ENCODE measurements around the gene RABEP2. TPM values are rescaled to one million over a fixed set of nuclear protein-coding genes. Genes with fewer than 3 reads are reported as not detected.
"Not testable (repeated sequence)": the region's sequence is repeated elsewhere in the genome, so short reads cannot be mapped to it uniquely, and the experiment has no call there.

RABEP2 gene
- total and polyA plus RNA-seq, 4 donors: 11.5 to 30.0 (median 18.5) TPM

DNA sequence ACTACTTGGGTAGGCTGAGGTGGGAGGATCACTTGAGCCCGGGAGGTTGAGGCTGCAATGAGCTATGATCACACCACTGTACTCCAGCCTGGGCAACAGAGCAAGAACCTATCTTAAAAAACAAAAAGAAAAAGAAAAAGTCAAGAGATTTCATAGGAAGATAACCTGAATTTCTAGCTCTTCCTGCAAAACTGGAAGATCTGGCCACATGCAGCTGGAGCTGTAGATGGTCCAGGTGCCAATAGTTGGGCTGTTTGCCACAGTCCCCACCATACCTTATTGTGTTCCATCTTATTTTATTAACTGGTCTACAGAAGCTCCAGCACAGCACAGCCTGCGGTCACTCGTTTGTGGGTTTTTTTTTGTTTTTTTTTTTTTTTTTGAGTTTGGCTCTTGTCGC, 31.7 kb downstream of the RABEP2 start:
- DNase-seq (no peak), ATAC-seq (ENCODE audit: low FRiP score) (no peak)
- H3K4me3 ChIP-seq (ENCODE audit: low read length in 2 of 2): no peak overlapping the region

GRCh38 chr16:28891964-28892890, 32.8 kb downstream of the RABEP2 start:
- intact Hi-C loops (cut with DNase I): no loop called here
- no peak overlapping the region for H3K4me3 ChIP-seq (ENCODE audit: low read length in 2 of 2)
- no peak for ATAC-seq (ENCODE audit: low FRiP score)

More for the DNA sequence above, 31.7 kb downstream of the RABEP2 start:
- Histone ChIP-seq H3K27me3 (ENCODE audit: control insufficient read depth in 1 of 2, insufficient read depth in 2 of 2, low read length in 1 of 2) (no peaks in the 10 kb centered on the region), H3K4me1 (ENCODE audit: control insufficient read depth in 1 of 2, insufficient read depth in 2 of 2, low read length in 2 of 2) (no peaks in the 10 kb centered on the region), H3K36me3 (ENCODE audit: control insufficient read depth in 1 of 2, insufficient read depth in 2 of 2, low read length in 1 of 2) (no peaks in the 10 kb centered on the region), H3K9me3 (ENCODE audit: control insufficient read depth, low read length) (no peaks in the 10 kb centered on the region), H3K27ac (ENCODE audit: low read depth in 1 of 2, low read length in 2 of 2) (no peak overlapping the region)
- WGBS, 2 donors: 84 to 90% methylated on average over 4 of the region's 4 CpGs
- intact Hi-C loops (cut with DNase I): no loop called here

GRCh38 chr16:28890355-28890754, 34.7 kb downstream of the RABEP2 start:
- H3K27ac ChIP-seq (ENCODE audit: low read depth in 1 of 2, low read length in 2 of 2): not testable (repeated sequence)
- 95 to 97% methylated on average over 5 of the region's 5 CpGs for WGBS, 2 donors

More at GRCh38 chr16:28891964-28892890, 32.8 kb downstream of the RABEP2 start:
- Histone ChIP-seq H3K27ac (ENCODE audit: low read depth in 1 of 2, low read length in 2 of 2) (no peak overlapping the region), H3K36me3 (ENCODE audit: control insufficient read depth in 1 of 2, insufficient read depth in 2 of 2, low read length in 1 of 2) (no peaks in the 10 kb centered on the region), H3K4me1 (ENCODE audit: control insufficient read depth in 1 of 2, insufficient read depth in 2 of 2, low read length in 2 of 2) (no peaks in the 10 kb centered on the region), H3K9me3 (ENCODE audit: control insufficient read depth, low read length) (no peaks in the 10 kb centered on the region), H3K27me3 (ENCODE audit: control insufficient read depth in 1 of 2, insufficient read depth in 2 of 2, low read length in 1 of 2) (no peaks in the 10 kb centered on the region)
- WGBS, 2 donors: 75 to 76% methylated on average over 14 of the region's 14 CpGs
- DNase-seq: no peak

DNA sequence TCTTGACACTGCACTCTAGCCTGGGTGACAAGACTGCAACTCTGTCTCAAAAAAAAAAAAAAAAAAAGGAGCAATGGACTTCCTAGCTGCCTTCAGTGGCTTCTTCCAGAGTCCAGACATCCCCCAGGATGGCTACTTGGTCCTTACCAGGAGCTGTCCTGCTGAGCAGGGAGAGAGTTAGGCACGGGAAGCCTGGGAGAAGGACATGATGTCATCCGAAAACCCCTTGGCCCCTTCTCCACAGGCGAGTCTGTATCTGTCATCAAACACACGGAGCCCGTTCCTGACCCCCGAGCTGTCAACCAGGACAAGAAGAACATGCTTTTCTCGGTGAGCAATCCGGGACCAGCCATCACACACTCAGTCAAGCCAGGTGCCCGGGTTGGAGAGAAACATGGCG, 38.1 kb downstream of the RABEP2 start:
- DNase-seq (no peak), ATAC-seq (ENCODE audit: low FRiP score) (no peak)
- 70 to 73% methylated on average over 10 of the region's 10 CpGs for WGBS, 2 donors
- H3K27me3 ChIP-seq (ENCODE audit: control insufficient read depth in 1 of 2, insufficient read depth in 2 of 2, low read length in 1 of 2): no peaks in the 10 kb centered on the region
- no peak overlapping the region for H3K4me3 ChIP-seq (ENCODE audit: low read length in 2 of 2)
- H3K4me1 ChIP-seq (ENCODE audit: control insufficient read depth in 1 of 2, insufficient read depth in 2 of 2, low read length in 2 of 2): no peaks in the 10 kb centered on the region
- no peak overlapping the region for H3K27ac ChIP-seq (ENCODE audit: low read depth in 1 of 2, low read length in 2 of 2)
- H3K36me3 ChIP-seq (ENCODE audit: control insufficient read depth in 1 of 2, insufficient read depth in 2 of 2, low read length in 1 of 2): no peaks in the 10 kb centered on the region
- H3K9me3 ChIP-seq (ENCODE audit: control insufficient read depth, low read length): no peaks in the 10 kb centered on the region
- intact Hi-C loops (cut with DNase I): no loop called here

More at GRCh38 chr16:28890355-28890754, 34.7 kb downstream of the RABEP2 start:
- intact Hi-C loops (cut with DNase I); DNase-seq; ATAC-seq (ENCODE audit: low FRiP score); H3K9me3 ChIP-seq (ENCODE audit: control insufficient read depth, low read length); H3K4me3 ChIP-seq (ENCODE audit: low read length in 2 of 2); H3K4me1 ChIP-seq (ENCODE audit: control insufficient read depth in 1 of 2, insufficient read depth in 2 of 2, low read length in 2 of 2); H3K36me3 ChIP-seq (ENCODE audit: control insufficient read depth in 1 of 2, insufficient read depth in 2 of 2, low read length in 1 of 2); H3K27me3 ChIP-seq (ENCODE audit: control insufficient read depth in 1 of 2, insufficient read depth in 2 of 2, low read length in 1 of 2): not testable (repeated sequence)

- intact Hi-C loops (cut with DNase I): no loop called here
- WGBS, 2 donors: 96 to 97% methylated on average over 6 of the region's 6 CpGs
Measured at GRCh38 chr16:28884045-28884444, 41.0 kb downstream of the RABEP2 start.

GRCh38 chr16:28883221-28883996, 41.6 kb downstream of the RABEP2 start:
- intact Hi-C loops (cut with DNase I): no loop called here
- DNase-seq (no peak), ATAC-seq (ENCODE audit: low FRiP score) (no peak)
- Histone ChIP-seq H3K4me3 (ENCODE audit: low read length in 2 of 2) (no peak overlapping the region), H3K9me3 (ENCODE audit: control insufficient read depth, low read length) (no peaks in the 10 kb centered on the region), H3K27me3 (ENCODE audit: control insufficient read depth in 1 of 2, insufficient read depth in 2 of 2, low read length in 1 of 2) (no peaks in the 10 kb centered on the region), H3K4me1 (ENCODE audit: control insufficient read depth in 1 of 2, insufficient read depth in 2 of 2, low read length in 2 of 2) (no peaks in the 10 kb centered on the region), H3K36me3 (ENCODE audit: control insufficient read depth in 1 of 2, insufficient read depth in 2 of 2, low read length in 1 of 2) (no peaks in the 10 kb centered on the region), H3K27ac (ENCODE audit: low read depth in 1 of 2, low read length in 2 of 2) (no peak overlapping the region)
- WGBS, 2 donors: 54% methylated on average over 25 of the region's 25 CpGs

More at GRCh38 chr16:28884045-28884444, 41.0 kb downstream of the RABEP2 start:
- Histone ChIP-seq H3K4me3 (ENCODE audit: low read length in 2 of 2) (no peak overlapping the region), H3K9me3 (ENCODE audit: control insufficient read depth, low read length) (no peaks in the 10 kb centered on the region), H3K27me3 (ENCODE audit: control insufficient read depth in 1 of 2, insufficient read depth in 2 of 2, low read length in 1 of 2) (no peaks in the 10 kb centered on the region), H3K4me1 (ENCODE audit: control insufficient read depth in 1 of 2, insufficient read depth in 2 of 2, low read length in 2 of 2) (no peaks in the 10 kb centered on the region), H3K36me3 (ENCODE audit: control insufficient read depth in 1 of 2, insufficient read depth in 2 of 2, low read length in 1 of 2) (no peaks in the 10 kb centered on the region), H3K27ac (ENCODE audit: low read depth in 1 of 2, low read length in 2 of 2) (no peak overlapping the region)
- DNase-seq: no peak
- no peak for ATAC-seq (ENCODE audit: low FRiP score)

DNA sequence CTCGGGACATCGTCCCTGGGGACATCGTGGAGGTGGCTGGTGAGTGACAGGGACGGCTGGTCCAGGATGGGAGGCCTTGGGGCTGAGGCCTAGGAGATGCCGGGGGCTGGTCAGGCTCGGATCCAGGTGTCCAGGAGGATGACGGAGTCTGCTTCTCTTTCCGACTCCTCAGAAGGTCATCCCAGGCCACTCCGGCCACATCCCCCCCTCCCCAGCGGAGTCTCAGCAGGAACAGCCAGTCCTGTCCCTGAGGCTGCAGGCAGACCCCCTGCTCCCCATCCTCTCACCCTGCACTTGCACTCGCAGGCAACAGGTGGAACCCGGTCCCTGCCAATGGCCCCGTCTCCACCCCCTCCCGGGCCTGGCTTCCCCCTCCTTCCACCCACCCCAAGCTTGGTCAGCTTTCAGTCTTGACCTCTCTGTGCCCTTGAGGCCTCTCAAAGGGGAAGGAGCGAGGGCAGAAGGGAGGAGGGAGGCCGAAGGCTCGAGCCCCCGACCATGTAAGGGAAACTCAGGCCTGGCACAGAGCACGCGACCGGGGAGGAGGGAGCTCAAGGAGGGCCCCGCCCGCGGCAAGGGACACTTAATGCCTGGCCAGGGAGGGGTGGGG, 42.4 kb downstream of the RABEP2 start:
- WGBS, 2 donors: 49% methylated on average over 24 of the region's 24 CpGs
- H3K36me3 ChIP-seq (ENCODE audit: control insufficient read depth in 1 of 2, insufficient read depth in 2 of 2, low read length in 1 of 2): no peaks in the 10 kb centered on the region
- intact Hi-C loops (cut with DNase I): no loop called here
- H3K27me3 ChIP-seq (ENCODE audit: control insufficient read depth in 1 of 2, insufficient read depth in 2 of 2, low read length in 1 of 2): no peaks in the 10 kb centered on the region
- H3K9me3 ChIP-seq (ENCODE audit: control insufficient read depth, low read length): no peaks in the 10 kb centered on the region
- ATAC-seq (ENCODE audit: low FRiP score): no peak
- H3K4me1 ChIP-seq (ENCODE audit: control insufficient read depth in 1 of 2, insufficient read depth in 2 of 2, low read length in 2 of 2): no peaks in the 10 kb centered on the region
- H3K27ac ChIP-seq (ENCODE audit: low read depth in 1 of 2, low read length in 2 of 2): no peak overlapping the region
- H3K4me3 ChIP-seq (ENCODE audit: low read length in 2 of 2): no peak overlapping the region
- DNase-seq: no peak

DNA sequence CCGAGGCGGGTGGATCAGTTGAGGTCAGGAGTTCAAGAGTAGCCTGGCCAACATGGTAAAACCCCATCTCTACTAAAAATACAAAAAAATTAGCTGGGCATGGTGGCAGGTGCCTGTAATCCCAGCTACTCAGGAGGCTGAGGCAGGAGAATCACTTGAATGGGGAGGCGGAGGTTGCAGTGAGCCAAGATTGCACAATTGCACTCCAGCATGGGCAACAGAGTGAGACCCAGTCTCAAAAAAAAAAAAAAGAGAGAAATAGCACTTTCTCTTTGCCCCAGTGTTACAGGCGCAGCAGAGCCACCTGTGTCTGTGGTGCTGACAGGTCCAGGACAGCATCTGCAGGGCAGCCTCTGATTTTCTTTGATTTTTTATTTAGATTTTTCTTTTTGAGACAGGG, 43.5 kb downstream of the RABEP2 start:
- H3K4me1 ChIP-seq (ENCODE audit: control insufficient read depth in 1 of 2, insufficient read depth in 2 of 2, low read length in 2 of 2); H3K4me3 ChIP-seq (ENCODE audit: low read length in 2 of 2); H3K9me3 ChIP-seq (ENCODE audit: control insufficient read depth, low read length); H3K36me3 ChIP-seq (ENCODE audit: control insufficient read depth in 1 of 2, insufficient read depth in 2 of 2, low read length in 1 of 2); ATAC-seq (ENCODE audit: low FRiP score); H3K27me3 ChIP-seq (ENCODE audit: control insufficient read depth in 1 of 2, insufficient read depth in 2 of 2, low read length in 1 of 2); intact Hi-C loops (cut with DNase I); H3K27ac ChIP-seq (ENCODE audit: low read depth in 1 of 2, low read length in 2 of 2); DNase-seq: not testable (repeated sequence)
- WGBS, 2 donors: 85 to 88% methylated on average over 4 of the region's 4 CpGs
